GM21423 (cell line): ENCODE results near the gene SOHLH2.

Source experiments
- ATAC-seq: cut with Tn5 transposase; IDR thresholded peaks from one replicate; pipeline ENCODE4 v1.9.1; 2021; ENCODE audit warnings: mild to moderate bottlenecking, moderate library complexity; ENCODE audit not compliant: unreplicated experiment

The SOHLH2 gene

DNA sequence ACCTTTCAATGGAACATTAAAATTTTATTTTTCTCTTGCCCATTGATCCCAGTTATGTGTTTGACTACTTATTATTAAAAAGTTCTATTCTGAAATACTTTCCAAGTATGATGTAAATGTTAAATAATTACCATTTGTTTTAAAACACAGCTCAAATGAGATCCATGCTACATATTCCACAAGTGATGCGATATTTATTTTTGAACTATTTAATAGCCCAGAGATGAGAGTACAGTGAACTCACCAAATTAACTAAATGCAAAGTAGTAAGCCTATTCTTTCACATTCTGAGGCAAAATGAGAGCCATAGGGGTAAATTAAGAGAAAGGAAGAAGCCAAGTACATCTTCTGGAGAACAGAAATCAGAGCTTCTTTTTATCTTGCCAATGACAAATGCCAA, 82.0 kb downstream of the SOHLH2 start:
- ATAC-seq = no peak

DNA sequence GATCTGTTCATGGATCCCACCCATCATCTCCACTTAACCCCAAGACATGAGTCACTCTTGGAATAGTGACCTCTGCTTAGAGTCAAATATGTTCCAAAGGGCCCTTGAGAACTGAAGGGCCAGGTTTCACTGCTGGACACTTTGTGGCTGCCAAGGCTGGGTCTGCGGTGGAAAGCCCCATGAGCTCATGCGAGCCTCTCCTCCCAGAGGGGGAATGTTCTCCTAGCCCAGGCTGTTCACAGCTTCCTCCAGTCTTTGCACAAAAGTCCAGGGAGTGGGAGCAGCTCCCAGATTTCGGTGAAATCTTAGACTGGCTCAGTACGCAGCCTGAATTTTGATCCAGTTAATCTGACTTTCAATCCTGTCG, 82.4 kb downstream of the SOHLH2 start:
- no peak for ATAC-seq

- no peak for ATAC-seq
Measured at GRCh38 chr13:36131222-36131930, 83.0 kb downstream of the SOHLH2 start, which contains the start of gene DCLK1. Gene DCLK1, minus strand, starts transcription at chr13:36131382.

DNA sequence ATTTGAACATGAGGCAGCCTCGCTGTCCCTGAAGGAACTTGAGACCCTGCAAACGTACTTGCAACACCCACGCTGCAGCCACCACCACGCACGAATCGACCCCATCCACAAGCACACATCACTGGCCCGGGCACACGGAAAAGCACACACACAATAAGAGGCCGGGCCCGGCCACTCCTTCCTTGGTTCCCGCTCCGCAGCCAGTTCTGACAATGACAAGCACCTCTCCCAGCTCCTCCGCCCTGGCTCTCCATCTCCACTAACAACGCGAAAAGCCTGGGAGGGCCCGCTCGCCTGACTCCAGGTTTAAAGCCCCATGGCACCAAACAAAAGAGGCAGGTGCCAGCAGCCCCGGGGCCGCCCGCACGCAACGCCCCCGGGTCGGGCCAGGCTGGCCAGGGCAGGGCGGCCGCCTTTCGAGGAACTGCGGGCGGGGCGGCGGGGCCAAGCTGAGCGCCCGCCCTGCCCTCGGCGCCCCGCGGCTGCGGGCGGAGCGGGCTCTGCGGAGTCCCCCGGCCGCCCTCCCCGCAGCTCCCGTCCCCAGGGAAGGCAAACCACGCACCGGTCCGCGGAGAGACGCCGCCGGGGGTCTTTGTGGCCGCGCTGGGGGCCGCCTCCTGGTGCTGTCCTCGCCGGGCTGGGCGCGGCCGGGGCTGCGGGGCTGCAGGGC, 83.7 kb downstream of the SOHLH2 start:
- ATAC-seq = no peak

GRCh38 chr13:36130193-36130551, 84.2 kb downstream of the SOHLH2 start:
- ATAC-seq = no peak

- ATAC-seq = no peak
Measured at GRCh38 chr13:36129539-36129938, 84.8 kb downstream of the SOHLH2 start.

DNA sequence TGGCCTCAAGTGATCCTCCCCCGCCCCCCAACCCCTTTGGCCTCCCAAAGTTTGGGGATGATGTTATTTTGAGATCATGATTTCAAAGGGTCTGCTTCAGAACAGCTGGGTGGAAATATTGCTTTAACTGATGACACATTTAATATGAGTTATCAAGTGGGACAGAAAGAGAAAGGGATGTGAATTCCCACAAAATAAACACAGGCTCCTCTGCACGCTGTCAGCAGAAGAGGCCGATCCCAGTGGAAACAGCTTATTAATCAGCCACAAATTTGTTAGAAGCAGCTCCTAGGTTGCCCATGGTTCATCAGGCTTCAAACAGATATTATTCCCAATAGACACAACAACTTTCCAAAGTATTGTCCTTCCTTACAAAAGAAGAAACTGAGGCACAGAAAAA, 87.9 kb downstream of the SOHLH2 start:
- ATAC-seq = no peak

DNA sequence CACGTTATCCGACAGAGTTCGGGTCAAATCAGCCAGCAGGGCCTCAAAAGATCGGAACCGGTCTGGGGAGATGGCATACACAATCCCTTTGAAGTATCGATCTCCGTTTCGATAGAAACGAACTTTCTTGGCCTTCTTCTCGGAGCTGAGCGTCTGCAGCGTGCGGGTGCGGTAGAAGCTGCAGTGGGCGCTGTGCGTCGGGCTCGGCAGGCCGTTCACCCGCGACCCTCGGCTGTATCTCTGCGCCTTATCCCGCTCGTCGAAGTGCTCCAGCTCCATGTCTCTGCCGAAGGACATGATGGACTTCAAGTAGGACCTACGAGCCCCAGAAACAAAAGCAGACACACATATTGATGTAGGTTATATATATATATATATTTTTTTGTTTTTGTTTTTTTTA, 88.5 kb downstream of the SOHLH2 start:
- no peak for ATAC-seq

DNA sequence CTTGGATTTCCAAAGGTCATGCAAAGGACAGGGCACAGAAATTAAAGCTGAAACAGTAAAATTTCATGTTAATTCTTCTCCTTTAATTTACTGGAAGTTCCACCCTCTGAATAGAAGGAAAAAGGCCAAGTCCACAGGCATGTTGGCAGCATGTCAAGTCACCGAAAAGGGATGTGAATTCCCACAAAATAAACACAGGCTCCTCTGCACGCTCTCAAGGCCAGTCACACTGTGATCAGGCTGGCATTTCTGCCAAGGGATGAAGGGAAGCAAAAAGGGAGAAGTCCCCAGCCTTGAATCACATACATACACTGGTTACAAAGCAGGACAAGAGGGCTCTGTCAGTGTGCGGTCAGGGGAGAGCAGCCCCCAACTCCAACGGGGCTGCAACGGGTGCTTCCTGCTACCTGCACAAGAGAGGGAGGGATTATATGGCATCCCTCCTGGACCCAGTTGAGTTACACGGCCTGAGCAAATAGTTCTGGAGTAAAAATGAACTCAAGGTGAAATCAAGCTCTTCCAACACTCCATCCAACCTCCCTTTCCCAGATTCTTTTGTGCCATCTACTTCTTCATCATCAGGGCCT, 90.0 kb downstream of the SOHLH2 start:
- no peak for ATAC-seq
